ENCODE measurements around the gene PUM2. TPM values are rescaled to one million over a fixed set of nuclear protein-coding genes. Genes with fewer than 3 reads are reported as not detected.
A peak's percentile ranks its signal among the peaks of the same experiment; 100 is the strongest.

Gene PUM2
- total and polyA plus RNA-seq, 2 of the 13 experiments (the other 11 are each of a cell fraction or from before 2014, with no cell fraction given), result 69.6 to 69.8 TPM

- TF ChIP-seq MED1 (CRISPR knock-in tag; IDR thresholded peaks at IDR 0.05) (peak; percentile 89), ZNF124 (CRISPR knock-in tag; IDR thresholded peaks at IDR 0.05) (no peak; the same call in 1 of the 2 replicates), NCOA5 (CRISPR knock-in tag; IDR thresholded peaks at IDR 0.05) (no peak), REPIN1 (CRISPR knock-in tag; IDR thresholded peaks at IDR 0.05; ENCODE audit: borderline replicate concordance, low read depth) (peak; percentile 39; the same call in 1 of the 2 replicates), ISX (CRISPR knock-in tag; conservative IDR thresholded peaks at IDR 0.05) (no peak; the same call in none of the 2 replicates), SMAD9 (CRISPR knock-in tag; IDR thresholded peaks at IDR 0.05) (no peak), AGO1 (IDR thresholded peaks at IDR 0.05; ENCODE audit: low read depth, low read length, poor library complexity, severe bottlenecking) (peak; percentile 53), CCAR2 (optimal IDR thresholded peaks at IDR 0.05; ENCODE audit: low read depth, low read length) (no peak), ZNF12 (CRISPR knock-in tag; IDR thresholded peaks at IDR 0.05) (0 out of 2 replicates have a peak, but pooled peaks have one; percentile 67), ATF7-NPFF (CRISPR knock-in tag; IDR thresholded peaks at IDR 0.05; ENCODE audit: low read depth) (peak; percentile 94), SAFB2 (CRISPR knock-in tag; IDR thresholded peaks at IDR 0.05; ENCODE audit: borderline replicate concordance, low read depth) (peak; percentile 76; the same call in 1 of the 2 replicates), MXD1 (CRISPR knock-in tag; IDR thresholded peaks at IDR 0.05) (peak; percentile 81), ZNF557 (CRISPR knock-in tag; IDR thresholded peaks at IDR 0.05) (peak; percentile 98), MIER2 (CRISPR knock-in tag; IDR thresholded peaks at IDR 0.05) (0 out of 2 replicates have a peak, but pooled peaks have one; percentile 53), ZNF703 (CRISPR knock-in tag; IDR thresholded peaks at IDR 0.05; ENCODE audit: borderline replicate concordance) (no peak; the same call in 1 of the 2 replicates), ZNF333 (CRISPR knock-in tag; IDR thresholded peaks at IDR 0.05; ENCODE audit: borderline replicate concordance) (peak; percentile 68; the same call in 1 of the 2 replicates), ZNF768 (CRISPR knock-in tag; IDR thresholded peaks at IDR 0.05) (peak; percentile 61; the same call in 1 of the 2 replicates), ONECUT2 (CRISPR knock-in tag; IDR thresholded peaks at IDR 0.05) (peak; percentile 59; the same call in 1 of the 2 replicates), KLF11 (CRISPR knock-in tag; IDR thresholded peaks at IDR 0.05) (no peak; the same call in none of the 2 replicates), FLYWCH1 (CRISPR knock-in tag; IDR thresholded peaks at IDR 0.05) (no peak; the same call in 1 of the 2 replicates), ZNF484 (CRISPR knock-in tag; IDR thresholded peaks at IDR 0.05; ENCODE audit: borderline replicate concordance, low read depth) (peak; percentile 50; the same call in 1 of the 2 replicates), MEIS1 (CRISPR knock-in tag; IDR thresholded peaks at IDR 0.05; ENCODE audit: borderline replicate concordance) (peak; percentile 92), THAP9 (CRISPR knock-in tag; IDR thresholded peaks at IDR 0.05; ENCODE audit: borderline replicate concordance) (peak; percentile 67; the same call in 1 of the 2 replicates), ZNF781 (CRISPR knock-in tag; IDR thresholded peaks at IDR 0.05; ENCODE audit: borderline replicate concordance, not compliant biosample characterization) (peak; percentile 88), HOXA7 (CRISPR knock-in tag; IDR thresholded peaks at IDR 0.05) (peak; percentile 85; the same call in 1 of the 2 replicates), CREB3 (CRISPR knock-in tag; IDR thresholded peaks at IDR 0.05) (peak; percentile 93)
Measured at GRCh38 chr2:20350753-20351554, at the start of gene PUM2 (continued).
